ENCODE data around the gene NKD2. TPM values are rescaled to one million over a fixed set of nuclear protein-coding genes. Genes with fewer than 3 reads are reported as not detected.

Gene NKD2
- total RNA-seq, 5 donors from 2014 or later (not counting 1 experiment from before 2014, with no cell fraction given) = 0.18 to 0.23 TPM; not detected in 3

DNA sequence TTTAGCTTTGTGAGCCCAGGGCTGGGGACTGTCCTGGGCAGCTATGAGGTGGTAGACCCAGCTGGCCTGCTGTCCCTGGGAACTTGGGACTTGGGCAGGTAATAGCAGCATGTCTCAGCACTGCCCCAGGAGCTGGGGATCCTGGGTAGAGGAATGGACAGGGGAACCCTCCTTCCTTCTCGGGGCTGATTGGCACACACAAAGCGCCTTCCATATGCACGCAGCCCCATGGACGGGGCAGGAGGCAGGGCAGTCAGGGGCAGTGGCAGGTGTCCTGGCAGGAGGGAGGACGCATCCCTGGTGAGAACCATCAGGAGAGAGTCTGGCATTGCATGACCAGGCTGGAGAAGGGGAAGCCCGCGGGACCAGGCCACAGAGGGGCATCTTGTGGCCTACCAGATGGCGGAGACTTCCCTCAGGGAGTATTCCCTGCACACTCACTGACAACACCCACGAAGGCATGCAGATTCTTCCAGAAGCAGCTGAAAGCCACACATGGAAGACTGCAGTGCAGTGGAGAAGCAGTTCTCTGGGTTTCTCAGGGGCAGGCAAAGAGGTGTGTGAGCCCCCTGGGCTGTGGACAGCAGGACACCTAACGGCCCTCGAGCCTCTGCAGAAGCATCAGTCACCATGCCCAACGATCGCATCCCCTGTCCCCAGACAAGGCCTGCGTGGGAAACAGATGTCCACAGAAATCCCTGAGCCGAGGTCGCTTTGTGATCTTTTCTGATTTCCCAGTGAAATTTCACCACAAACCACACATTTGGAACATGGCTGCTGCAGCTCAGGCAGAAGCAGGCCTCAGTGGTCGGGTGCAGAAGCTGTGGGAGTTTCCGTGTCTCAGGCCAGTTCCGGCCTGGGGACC, 7.0 kb upstream of the NKD2 start:
- Mint-ChIP-seq H3K36me3 (no peaks in the 10 kb centered on the region), H3K27me3 (peaks cover 4 to 23% of the 10 kb centered on the region in 2 donors), H3K9me3 (no peaks in the 10 kb centered on the region), H3K4me1 (peaks cover 18 to 26% (median 25%) of the 10 kb centered on the region in 3 donors), H3K4me3 (no peak overlapping the region), H3K27ac (no peak overlapping the region)
- Histone ChIP-seq H3K36me3 (ENCODE audit: control insufficient read depth in 2 of 2, extremely low read depth in 1 of 2, insufficient read depth in 1 of 2, low read length in 1 of 2) (no peaks in the 10 kb centered on the region), H3K27ac (ENCODE audit: low read length) (no peak overlapping the region), H3K4me1 (ENCODE audit: control insufficient read depth in 1 of 2, extremely low read depth in 1 of 2, insufficient read depth in 2 of 2, low read length in 2 of 2) (peaks cover 9 to 35% of the 10 kb centered on the region in 2 experiments), H3K4me3 (ENCODE audit: control insufficient read depth in 1 of 2, extremely low read depth in 1 of 2, low read length in 1 of 2) (no peak overlapping the region), H3K9me3 (no peaks in the 10 kb centered on the region), H3K27me3 (replicated peaks in 1 of 2; ENCODE audit: control insufficient read depth in 2 of 2, extremely low read depth in 1 of 2, insufficient read depth in 2 of 2, low read length in 1 of 2) (peaks cover 0 to 58% of the 10 kb centered on the region in 2 experiments)
- CTCF ChIA-PET = no interaction called here
- POLR2A ChIA-PET = no interaction called here
- WGBS (ENCODE audit: insufficient coverage) = 73% methylated on average over 13 of the region's 19 CpGs
- DNase-seq (peak in 1 of 35 experiments; percentile 11), ATAC-seq (replicated peaks in 1 of 4) (no peak)

DNA sequence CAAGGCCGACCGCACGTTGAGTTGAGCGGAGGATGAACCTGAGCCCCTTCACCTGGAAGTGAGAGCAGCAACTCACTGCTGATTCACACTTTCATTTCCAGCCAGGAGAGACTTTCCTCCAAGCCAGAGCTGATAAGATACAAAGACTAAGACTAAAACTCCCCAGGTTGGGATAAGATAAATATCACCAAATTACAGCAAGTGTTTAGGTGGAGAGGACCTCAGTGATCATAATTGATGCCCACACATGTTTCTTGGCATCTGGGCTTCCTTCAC, 6.4 kb upstream of the NKD2 start:
- Histone ChIP-seq H3K4me3 (ENCODE audit: control insufficient read depth in 1 of 2, extremely low read depth in 1 of 2, low read length in 1 of 2) (no peak overlapping the region), H3K27me3 (replicated peaks in 1 of 2; ENCODE audit: control insufficient read depth in 2 of 2, extremely low read depth in 1 of 2, insufficient read depth in 2 of 2, low read length in 1 of 2) (peaks cover 0 to 63% of the 10 kb centered on the region in 2 experiments), H3K36me3 (ENCODE audit: control insufficient read depth in 2 of 2, extremely low read depth in 1 of 2, insufficient read depth in 1 of 2, low read length in 1 of 2) (no peaks in the 10 kb centered on the region), H3K9me3 (no peaks in the 10 kb centered on the region), H3K4me1 (ENCODE audit: control insufficient read depth in 1 of 2, extremely low read depth in 1 of 2, insufficient read depth in 2 of 2, low read length in 2 of 2) (peaks cover 9 to 30% of the 10 kb centered on the region in 2 experiments), H3K27ac (ENCODE audit: low read length) (no peak overlapping the region)
- Mint-ChIP-seq H3K4me3 (no peak overlapping the region), H3K27ac (no peak overlapping the region), H3K27me3 (peaks cover 6 to 28% of the 10 kb centered on the region in 2 donors), H3K9me3 (no peaks in the 10 kb centered on the region), H3K4me1 (peaks cover 14 to 24% (median 19%) of the 10 kb centered on the region in 3 donors), H3K36me3 (no peaks in the 10 kb centered on the region)
- ChIA-PET CTCF (interaction anchor here in 1 of 2 donors (0.6 kb wide), 1 partner anchor 71 kb away, joined by 6 read pairs; no protein-coding TSS in a partner anchor), POLR2A (no interaction called here)
- ATAC-seq (replicated peaks in 1 of 4) (no peak), DNase-seq (no peak)
- WGBS (ENCODE audit: insufficient coverage) = 50% methylated on average over 4 of the region's 4 CpGs

DNA sequence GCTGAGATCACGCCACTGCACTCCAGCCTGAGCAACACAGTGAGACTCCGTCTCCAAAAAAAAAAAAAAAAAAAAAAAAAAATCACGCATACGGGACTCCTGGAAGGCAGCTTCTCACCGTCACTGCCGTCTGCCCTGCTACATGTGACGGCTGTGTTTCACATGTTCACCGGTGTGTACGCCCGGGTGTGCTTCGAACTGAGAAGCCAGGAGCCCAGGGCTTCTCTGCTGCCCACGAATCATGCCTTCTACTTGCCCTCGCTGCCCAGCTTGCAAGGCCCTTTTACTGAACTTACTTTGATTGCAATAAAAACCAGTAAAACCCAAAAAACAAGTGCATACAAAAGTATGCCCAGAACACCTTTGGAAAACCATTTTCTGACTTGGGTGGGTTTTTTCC, 5.8 kb upstream of the NKD2 start:
- Histone ChIP-seq H3K27me3 (replicated peaks in 1 of 2; ENCODE audit: control insufficient read depth in 2 of 2, extremely low read depth in 1 of 2, insufficient read depth in 2 of 2, low read length in 1 of 2) (peaks cover under 1 to 67% of the 10 kb centered on the region in 2 experiments), H3K27ac (ENCODE audit: low read length) (no peak overlapping the region), H3K4me3 (ENCODE audit: control insufficient read depth in 1 of 2, extremely low read depth in 1 of 2, low read length in 1 of 2) (no peak overlapping the region), H3K4me1 (ENCODE audit: control insufficient read depth in 1 of 2, extremely low read depth in 1 of 2, insufficient read depth in 2 of 2, low read length in 2 of 2) (peaks cover 9 to 30% of the 10 kb centered on the region in 2 experiments), H3K36me3 (ENCODE audit: control insufficient read depth in 2 of 2, extremely low read depth in 1 of 2, insufficient read depth in 1 of 2, low read length in 1 of 2) (no peaks in the 10 kb centered on the region), H3K9me3 (no peaks in the 10 kb centered on the region)
- no peaks in the 10 kb centered on the region for H3K36me3 Mint-ChIP-seq
- no peak overlapping the region for H3K27ac Mint-ChIP-seq
- no peak for DNase-seq
- H3K4me3 Mint-ChIP-seq = peak overlapping the region in 1 of 3 donors; percentile 72
- no peak for ATAC-seq (replicated peaks in 1 of 4)
- no peaks in the 10 kb centered on the region for H3K9me3 Mint-ChIP-seq
- peaks cover 12 to 34% of the 10 kb centered on the region in 2 donors for H3K27me3 Mint-ChIP-seq
- ChIA-PET CTCF (interaction anchor here in 1 of 2 donors (0.6 kb wide), 1 partner anchor 70 kb away, joined by 6 read pairs; no protein-coding TSS in a partner anchor), POLR2A (no interaction called here)
- peaks cover 10 to 26% (median 17%) of the 10 kb centered on the region in 3 donors for H3K4me1 Mint-ChIP-seq
- WGBS (ENCODE audit: insufficient coverage) = 87% methylated on average over 11 of the region's 13 CpGs

DNA sequence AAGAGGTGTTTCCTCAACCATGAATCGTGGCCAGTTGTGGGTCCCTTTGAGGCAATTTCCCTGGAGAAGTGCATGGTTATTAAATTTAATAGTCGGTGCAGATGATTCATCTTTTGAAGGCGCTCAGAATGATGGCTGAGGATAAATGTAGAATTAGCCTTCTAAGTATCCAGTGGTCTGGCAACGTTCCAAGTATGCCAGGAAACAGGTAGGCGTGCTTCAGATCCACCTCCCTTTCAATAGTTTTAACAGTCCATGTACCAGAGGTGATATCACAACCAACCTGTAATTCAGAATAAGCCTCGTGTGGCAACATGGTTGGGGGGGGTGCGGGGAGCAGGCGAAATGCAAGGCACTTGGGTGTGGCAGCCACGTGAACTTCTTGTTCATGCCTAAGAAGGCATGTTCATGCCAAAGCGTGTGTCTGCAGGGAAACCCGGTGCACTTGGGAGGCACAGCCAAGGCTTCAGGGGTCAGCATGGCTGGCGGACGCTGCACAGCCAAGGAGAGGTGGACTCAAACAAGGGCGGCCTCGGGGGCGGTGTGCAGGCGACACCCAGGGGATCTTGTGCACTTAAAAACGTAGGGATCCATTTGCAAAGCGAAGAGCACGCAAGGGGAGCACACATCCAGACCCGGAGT, 5.2 kb upstream of the NKD2 start:
- peaks cover 3 to 67% of the 10 kb centered on the region in 2 experiments for H3K27me3 ChIP-seq (replicated peaks in 1 of 2; ENCODE audit: control insufficient read depth in 2 of 2, extremely low read depth in 1 of 2, insufficient read depth in 2 of 2, low read length in 1 of 2)
- Mint-ChIP-seq H3K4me1 (peaks cover 10 to 29% (median 17%) of the 10 kb centered on the region in 3 donors), H3K9me3 (no peaks in the 10 kb centered on the region), H3K4me3 (peak overlapping the region; percentile 34 to 72 (median 34)), H3K27me3 (peaks cover 15 to 37% of the 10 kb centered on the region in 2 donors), H3K27ac (no peak overlapping the region), H3K36me3 (no peaks in the 10 kb centered on the region)
- DNase-seq (peak in 14 of 35 experiments; percentile 3 to 56 (median 20)), ATAC-seq (replicated peaks in 1 of 4) (no peak)
- 82% methylated on average over 16 of the region's 21 CpGs for WGBS (ENCODE audit: insufficient coverage)
- H3K4me3 ChIP-seq (ENCODE audit: control insufficient read depth in 1 of 2, extremely low read depth in 1 of 2, low read length in 1 of 2) = no peak overlapping the region
- no peaks in the 10 kb centered on the region for H3K36me3 ChIP-seq (ENCODE audit: control insufficient read depth in 2 of 2, extremely low read depth in 1 of 2, insufficient read depth in 1 of 2, low read length in 1 of 2)
- peaks cover 9 to 33% of the 10 kb centered on the region in 2 experiments for H3K4me1 ChIP-seq (ENCODE audit: control insufficient read depth in 1 of 2, extremely low read depth in 1 of 2, insufficient read depth in 2 of 2, low read length in 2 of 2)
- no peak overlapping the region for H3K27ac ChIP-seq (ENCODE audit: low read length)
- no peaks in the 10 kb centered on the region for H3K9me3 ChIP-seq
- CTCF ChIA-PET = no interaction called here
- POLR2A ChIA-PET = no interaction called here

DNA sequence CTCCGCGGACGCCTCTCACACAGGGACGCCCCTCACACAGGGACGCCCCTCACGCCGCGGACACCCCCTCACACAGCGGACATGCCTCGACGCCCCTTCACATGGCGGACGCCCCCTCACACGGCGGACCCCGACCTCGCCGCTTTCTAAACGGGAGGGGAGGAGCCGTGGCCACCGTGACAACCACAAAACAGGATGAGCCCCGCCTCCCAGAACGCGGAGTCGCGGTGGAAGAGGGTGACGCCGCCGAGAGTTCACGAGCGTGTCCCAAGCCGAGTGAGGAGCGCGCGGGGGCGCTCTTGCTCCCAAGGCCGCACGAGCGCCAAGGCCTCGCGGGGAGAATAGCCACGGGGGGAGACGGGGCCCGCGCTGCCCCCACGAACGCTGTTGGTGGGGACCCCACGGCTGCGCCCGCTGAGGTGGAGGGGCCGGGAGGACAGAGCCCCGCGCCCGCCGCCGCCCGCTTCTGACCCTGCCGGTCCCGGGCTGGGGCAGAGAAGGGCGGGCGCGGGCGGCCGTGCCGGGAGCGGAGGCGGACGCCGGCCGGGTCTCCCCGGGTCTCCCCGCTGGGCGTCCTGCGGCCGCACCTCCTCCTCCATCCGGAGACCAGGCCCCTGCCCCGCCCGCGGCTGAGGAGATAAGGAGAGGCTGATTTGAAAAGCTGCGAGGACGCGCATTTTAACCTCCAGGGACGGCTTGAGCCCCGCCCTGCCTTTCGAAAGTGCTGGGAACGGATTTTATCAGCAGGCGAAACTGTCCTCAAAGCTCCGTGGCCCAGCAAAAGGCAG, 3.9 kb upstream of the NKD2 start:
- Histone ChIP-seq H3K4me3 (ENCODE audit: control insufficient read depth in 1 of 2, extremely low read depth in 1 of 2, low read length in 1 of 2) (peak overlapping the region; percentile 34 to 58), H3K27ac (ENCODE audit: low read length) (no peak overlapping the region)
- POLR2A ChIA-PET = no interaction called here

More for the DNA sequence above, 3.9 kb upstream of the NKD2 start:
- Mint-ChIP-seq H3K36me3 (no peaks in the 10 kb centered on the region), H3K9me3 (no peaks in the 10 kb centered on the region), H3K27ac (no peak overlapping the region), H3K4me1 (peaks cover 10 to 29% (median 18%) of the 10 kb centered on the region in 3 donors), H3K27me3 (peaks cover 15 to 38% of the 10 kb centered on the region in 2 donors), H3K4me3 (peak overlapping the region; percentile 67 to 73 (median 72))
- CTCF ChIA-PET = no interaction called here
- Histone ChIP-seq H3K27me3 (replicated peaks in 1 of 2; ENCODE audit: control insufficient read depth in 2 of 2, extremely low read depth in 1 of 2, insufficient read depth in 2 of 2, low read length in 1 of 2) (peaks cover 3 to 66% of the 10 kb centered on the region in 2 experiments), H3K36me3 (ENCODE audit: control insufficient read depth in 2 of 2, extremely low read depth in 1 of 2, insufficient read depth in 1 of 2, low read length in 1 of 2) (no peaks in the 10 kb centered on the region), H3K9me3 (no peaks in the 10 kb centered on the region), H3K4me1 (ENCODE audit: control insufficient read depth in 1 of 2, extremely low read depth in 1 of 2, insufficient read depth in 2 of 2, low read length in 2 of 2) (peaks cover 9 to 37% of the 10 kb centered on the region in 2 experiments)
- ATAC-seq (replicated peaks in 1 of 4) (peak; percentile 54 to 71 (median 66)), DNase-seq (peak in 30 of 35 experiments; percentile 11 to 70 (median 41))
- WGBS (ENCODE audit: insufficient coverage) = under 1% methylated on average over 76 of the region's 88 CpGs

Data from T-cell (primary cell).